ENCODE measurements around the gene RTL9. TPM values are rescaled to one million over a fixed set of nuclear protein-coding genes. Genes with fewer than 3 reads are reported as not detected.

The RTL9 gene
- total RNA-seq, 1 experiment from 2014 or later = not detected

GRCh38 chrX:110397904-110398303 is 39.3 kb downstream of the RTL9 start:
- CTCF ChIA-PET = no interaction called here
- no peaks in the 10 kb centered on the region for H3K4me1 ChIP-seq (ENCODE audit: control insufficient read depth, insufficient read depth, low read length)
- ATAC-seq (no peak), DNase-seq (ENCODE audit: low read depth, low spot score) (no peak)
- POLR2A ChIA-PET = no interaction called here
- TF ChIP-seq CTCF (IDR thresholded peaks at IDR 0.05) (no peak), TCF7L2 (IDR thresholded peaks at IDR 0.05; ENCODE audit: low read depth, low read length) (no peak), SIN3A (IDR thresholded peaks at IDR 0.05; ENCODE audit: borderline replicate concordance, insufficient read depth, low read depth, low read length) (no peak), POLR2AphosphoS5 (IDR thresholded peaks at IDR 0.05; ENCODE audit: low read depth, low read length) (no peak), REST (IDR thresholded peaks at IDR 0.05; ENCODE audit: insufficient read depth in 1 of 2, low read depth in 2 of 2, low read length in 1 of 2) (no peak)
- no peaks in the 10 kb centered on the region for H3K9me3 ChIP-seq (ENCODE audit: control insufficient read depth, insufficient read depth, low read depth, low read length)
- H3K27me3 ChIP-seq (ENCODE audit: control insufficient read depth, insufficient read depth, low read length) = peaks cover 6% of the 10 kb centered on the region
- intact Hi-C loops (cut with micrococcal nuclease; ENCODE audit: unreplicated experiment) = no loop called here
- H3K27ac ChIP-seq (ENCODE audit: low read length) = no peak overlapping the region
- in situ Hi-C loops (cut with HindIII; ENCODE audit: low pct_unique_long_range_greater_than_20kb, low sequenced_read_pairs) = no loop called here
- H3K36me3 ChIP-seq (ENCODE audit: control insufficient read depth, insufficient read depth, low read length) = no peaks in the 10 kb centered on the region
- BruUV-seq (replicated peaks) = no TSS peak
- no peak overlapping the region for H3K4me3 ChIP-seq (ENCODE audit: low read depth in 2 of 2, low read length in 2 of 2)

- Histone ChIP-seq H3K27ac (ENCODE audit: low read length) (no peak overlapping the region), H3K4me1 (ENCODE audit: control insufficient read depth, insufficient read depth, low read length) (no peaks in the 10 kb centered on the region), H3K9me3 (ENCODE audit: control insufficient read depth, insufficient read depth, low read depth, low read length) (no peaks in the 10 kb centered on the region), H3K4me3 (ENCODE audit: low read depth in 2 of 2, low read length in 2 of 2) (no peak overlapping the region), H3K36me3 (ENCODE audit: control insufficient read depth, insufficient read depth, low read length) (no peaks in the 10 kb centered on the region), H3K27me3 (ENCODE audit: control insufficient read depth, insufficient read depth, low read length) (peaks cover 6% of the 10 kb centered on the region)
- ChIA-PET POLR2A (no interaction called here), CTCF (no interaction called here)
- ATAC-seq = no peak
- in situ Hi-C loops (cut with HindIII; ENCODE audit: low pct_unique_long_range_greater_than_20kb, low sequenced_read_pairs) = no loop called here
- TF ChIP-seq CTCF (IDR thresholded peaks at IDR 0.05) = no peak
- no peak for TF ChIP-seq POLR2AphosphoS5 (IDR thresholded peaks at IDR 0.05; ENCODE audit: low read depth, low read length)
- TF ChIP-seq TCF7L2 (IDR thresholded peaks at IDR 0.05; ENCODE audit: low read depth, low read length) = no peak
- TF ChIP-seq REST (IDR thresholded peaks at IDR 0.05; ENCODE audit: insufficient read depth in 1 of 2, low read depth in 2 of 2, low read length in 1 of 2) = no peak
- no peak for TF ChIP-seq SIN3A (IDR thresholded peaks at IDR 0.05; ENCODE audit: borderline replicate concordance, insufficient read depth, low read depth, low read length)
- no peak for DNase-seq (ENCODE audit: low read depth, low spot score)
- BruUV-seq (replicated peaks) = no TSS peak
- intact Hi-C loops (cut with micrococcal nuclease; ENCODE audit: unreplicated experiment) = no loop called here
Observed at GRCh38 chrX:110399497-110399896, 40.8 kb downstream of the RTL9 start.
